NCI-H2227 (cell line): ENCODE data around the gene QPRT.
"Not testable (repeated sequence)": the region's sequence is repeated elsewhere in the genome, so short reads cannot be mapped to it uniquely, and the experiment has no call there.

Source experiments
- DNase-seq: peaks from one replicate; lab custom pipeline; 2025; ENCODE audit not compliant: unreplicated experiment; lab: John Stamatoyannopoulos, UW

QPRT gene

GRCh38 chr16:29745121-29745852 is 66.3 kb downstream of the QPRT start:
- no peak for DNase-seq

GRCh38 chr16:29745853-29746345 is 66.9 kb downstream of the QPRT start, which contains the start of gene C16orf54:
TSS of gene C16orf54 (minus strand) at chr16:29745990. CDS start at chr16:29744951, 1,039 bp downstream.
- no peak for DNase-seq

GRCh38 chr16:29746518-29746917 is 67.5 kb downstream of the QPRT start:
- not testable (repeated sequence) for DNase-seq
